Stimulated activated CD4-positive, alpha-beta T cell treated with anti-CD3 and anti-CD28 coated beads, TNF-alpha, amount 100 ng/mL, for 48 hours (primary cell): ENCODE measurements around the gene FERMT1.

Source experiments
- DNase-seq, 3 donors: peaks; one replicate each; pipeline ENCODE4 v3.0.0-alpha.2; 2020; ENCODE audit warnings: low read depth in 3 of 3

FERMT1 gene

GRCh38 chr20:6122873-6123648 is at the start of gene FERMT1:
Gene FERMT1, minus strand, starts transcription at chr20:6123030. Its CDS starts 3,476 bp downstream, at chr20:6119554.
- peak; percentile 13 to 34 (median 30) for DNase-seq

GRCh38 chr20:6169251-6169650 is 46.4 kb upstream of the FERMT1 start:
- no peak for DNase-seq

- no peak for DNase-seq
Observed at GRCh38 chr20:6168204-6168603, 45.4 kb upstream of the FERMT1 start.

- no peak for DNase-seq
Observed at GRCh38 chr20:6165346-6165745, 42.5 kb upstream of the FERMT1 start.

- DNase-seq: no peak
Observed at GRCh38 chr20:6164421-6165341, 41.9 kb upstream of the FERMT1 start.

GRCh38 chr20:6160736-6161135 is 37.9 kb upstream of the FERMT1 start:
- DNase-seq: no peak

GRCh38 chr20:6157345-6157744 is 34.5 kb upstream of the FERMT1 start:
- DNase-seq: no peak

- no peak for DNase-seq
Observed at GRCh38 chr20:6152777-6153176, 29.9 kb upstream of the FERMT1 start.

GRCh38 chr20:6148073-6148472 is 25.2 kb upstream of the FERMT1 start:
- no peak for DNase-seq

GRCh38 chr20:6142348-6142993 is 19.6 kb upstream of the FERMT1 start:
- peak in 1 of 3 donors; percentile 26 for DNase-seq

GRCh38 chr20:6140947-6141346 is 18.1 kb upstream of the FERMT1 start:
- no peak for DNase-seq

- no peak for DNase-seq
Observed at GRCh38 chr20:6135347-6135746, 12.5 kb upstream of the FERMT1 start.

- DNase-seq: no peak
Observed at GRCh38 chr20:6134592-6134991, 11.8 kb upstream of the FERMT1 start.

- DNase-seq: no peak
Observed at GRCh38 chr20:6130045-6130444, 7.2 kb upstream of the FERMT1 start.

GRCh38 chr20:6127825-6128224 is 5.0 kb upstream of the FERMT1 start:
- no peak for DNase-seq

- no peak for DNase-seq
Observed at GRCh38 chr20:6126846-6127245, 4.0 kb upstream of the FERMT1 start.

- DNase-seq: no peak
Observed at GRCh38 chr20:6123649-6124014, 802 bp upstream of the FERMT1 start.

- DNase-seq: no peak
Observed at GRCh38 chr20:6122111-6122872, 538 bp downstream of the FERMT1 start.

- DNase-seq: no peak
Observed at GRCh38 chr20:6121504-6121903, 1.3 kb downstream of the FERMT1 start.

GRCh38 chr20:6120491-6120988 is 2.3 kb downstream of the FERMT1 start:
- DNase-seq: no peak

GRCh38 chr20:6116758-6117157 is 6.1 kb downstream of the FERMT1 start:
- DNase-seq: no peak
